Measurements from ENCODE around the gene CALD1.

The CALD1 gene

GRCh38 chr7:134899729-134900128 lies 120.3 kb downstream of the CALD1 start:
- DNase-seq: peak; percentile 63

- DNase-seq: no peak
Observed at GRCh38 chr7:134900166-134900982, 120.9 kb downstream of the CALD1 start.

- DNase-seq: no peak
Observed at GRCh38 chr7:134901389-134902020, 122.1 kb downstream of the CALD1 start.

GRCh38 chr7:134902058-134902457 lies 122.6 kb downstream of the CALD1 start:
- DNase-seq: no peak

GRCh38 chr7:134903073-134903790 lies 123.8 kb downstream of the CALD1 start:
- no peak for DNase-seq

GRCh38 chr7:134905375-134905774 lies 125.9 kb downstream of the CALD1 start:
- peak; percentile 87 for DNase-seq

- DNase-seq: no peak
Observed at GRCh38 chr7:134907000-134907399, 127.6 kb downstream of the CALD1 start.

- peak; percentile 38 for DNase-seq
Observed at GRCh38 chr7:134907639-134908038, 128.2 kb downstream of the CALD1 start.

GRCh38 chr7:134908289-134908688 lies 128.9 kb downstream of the CALD1 start:
- DNase-seq: peak; percentile 65

GRCh38 chr7:134910214-134910890 lies 130.9 kb downstream of the CALD1 start:
- no peak for DNase-seq

GRCh38 chr7:134910968-134911367 lies 131.5 kb downstream of the CALD1 start:
- no peak for DNase-seq

- peak; percentile 60 for DNase-seq
Observed at GRCh38 chr7:134916171-134916883, 136.9 kb downstream of the CALD1 start.

GRCh38 chr7:134919240-134919641 lies 139.8 kb downstream of the CALD1 start:
- peak; percentile 75 for DNase-seq

- DNase-seq: peak; percentile 97
Observed at GRCh38 chr7:134920026-134920753, 140.8 kb downstream of the CALD1 start.

- DNase-seq: no peak
Observed at GRCh38 chr7:134922720-134923704, 143.6 kb downstream of the CALD1 start.

- DNase-seq: no peak
Observed at GRCh38 chr7:134925766-134926165, 146.3 kb downstream of the CALD1 start.

- DNase-seq: peak; percentile 47
Observed at GRCh38 chr7:134926396-134926795, 147.0 kb downstream of the CALD1 start.

- no peak for DNase-seq
Observed at GRCh38 chr7:134927076-134927475, 147.6 kb downstream of the CALD1 start.

GRCh38 chr7:134927723-134928122 lies 148.3 kb downstream of the CALD1 start:
- DNase-seq: no peak

GRCh38 chr7:134928554-134928953 lies 149.1 kb downstream of the CALD1 start:
- DNase-seq: no peak

All from fibroblast of skin of right biceps (primary cell).